Hindlimb muscle (tissue), 1 donor: ENCODE data around the gene UNC79. TPM values are rescaled to one million over a fixed set of nuclear protein-coding genes. Genes with fewer than 3 reads are reported as not detected.

ENCODE experiments used
- DNase-seq: peaks from one replicate; pipeline ENCODE4 v3.0.0-alpha.2; 2013
- polyA plus RNA-seq: library from polyadenylated mRNA; unstranded; fragments of 120-200 nt; gene quantifications from one replicate; pipeline ENCODE4 v1.2.1, GENCODE V29; 2013; ENCODE audit not compliant: insufficient read length

UNC79 gene
- polyA plus RNA-seq, 1 donor: 0.58 TPM

DNA sequence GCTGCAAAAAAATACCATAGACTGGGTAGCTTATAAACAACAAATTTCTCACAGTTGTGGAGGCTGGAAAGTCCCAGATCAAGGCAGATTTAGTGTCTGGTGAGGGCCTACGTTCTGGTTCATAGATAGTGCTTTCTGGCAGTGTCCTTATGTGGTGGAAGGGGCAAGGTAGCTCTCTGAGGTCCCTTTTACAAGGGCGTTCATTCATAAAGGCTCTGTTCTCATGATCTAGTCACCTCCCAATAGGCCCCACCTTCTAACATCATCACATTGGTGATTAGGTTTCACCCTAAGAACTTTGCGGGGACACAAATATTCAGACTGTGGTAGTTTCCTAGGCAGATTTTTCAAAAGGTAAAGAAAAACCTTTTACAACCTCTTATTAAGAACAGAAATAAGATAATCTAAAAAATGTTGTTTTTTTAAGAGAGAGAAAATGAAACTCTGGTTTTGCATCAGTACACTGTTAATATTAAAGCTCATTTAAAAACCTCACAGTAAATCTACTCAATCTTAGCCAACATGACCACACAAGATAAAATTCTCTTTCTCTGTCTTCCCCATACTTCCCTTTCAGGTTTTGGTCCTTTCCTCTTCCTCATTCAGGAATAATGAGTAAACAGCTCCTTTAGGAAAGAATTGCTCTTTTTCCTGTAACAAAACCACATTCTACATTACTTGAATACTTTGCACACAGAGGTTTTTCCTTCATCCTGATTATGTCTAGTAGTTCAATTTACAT lies 117.5 kb downstream of the UNC79 start:
- DNase-seq: no peak

DNA sequence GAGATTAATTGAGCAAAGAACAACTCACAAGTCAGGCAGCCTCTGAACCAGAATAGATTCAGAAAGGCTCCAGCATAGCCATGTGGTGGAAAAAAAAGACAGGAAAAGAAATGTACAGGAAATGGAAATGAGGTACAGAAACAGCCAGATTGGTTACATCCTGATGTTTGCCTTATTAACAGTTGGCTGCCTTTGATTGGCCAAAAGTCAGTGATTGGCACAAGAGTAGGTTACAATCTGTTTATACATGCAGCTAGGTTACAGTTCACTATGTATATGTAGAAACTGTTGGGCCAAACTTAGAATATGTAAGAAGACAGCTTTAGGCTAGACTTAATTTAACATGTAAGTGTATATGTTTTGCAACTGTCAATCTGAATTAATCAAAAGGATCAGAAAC lies 118.9 kb downstream of the UNC79 start:
- DNase-seq: no peak

DNA sequence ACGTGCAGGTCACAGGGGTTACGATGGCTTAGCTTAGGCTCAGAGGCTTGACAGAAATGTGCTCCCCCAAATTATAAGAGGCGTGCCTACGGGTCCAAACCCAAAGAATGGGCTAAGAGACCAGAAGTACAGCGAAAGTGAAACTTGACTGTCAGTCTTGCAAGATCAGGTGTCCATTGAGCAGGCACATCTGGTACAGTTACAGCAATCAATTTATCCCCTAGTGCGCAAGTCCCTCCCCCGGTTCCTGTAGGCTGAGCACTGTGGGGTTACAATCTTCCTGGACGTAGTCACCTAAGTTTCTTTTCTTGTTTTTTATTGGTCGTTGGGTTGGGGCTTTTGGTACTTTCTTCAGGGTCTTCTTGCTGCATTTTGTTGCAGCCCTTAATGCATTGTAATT lies 134.2 kb downstream of the UNC79 start:
- DNase-seq: no peak

DNA sequence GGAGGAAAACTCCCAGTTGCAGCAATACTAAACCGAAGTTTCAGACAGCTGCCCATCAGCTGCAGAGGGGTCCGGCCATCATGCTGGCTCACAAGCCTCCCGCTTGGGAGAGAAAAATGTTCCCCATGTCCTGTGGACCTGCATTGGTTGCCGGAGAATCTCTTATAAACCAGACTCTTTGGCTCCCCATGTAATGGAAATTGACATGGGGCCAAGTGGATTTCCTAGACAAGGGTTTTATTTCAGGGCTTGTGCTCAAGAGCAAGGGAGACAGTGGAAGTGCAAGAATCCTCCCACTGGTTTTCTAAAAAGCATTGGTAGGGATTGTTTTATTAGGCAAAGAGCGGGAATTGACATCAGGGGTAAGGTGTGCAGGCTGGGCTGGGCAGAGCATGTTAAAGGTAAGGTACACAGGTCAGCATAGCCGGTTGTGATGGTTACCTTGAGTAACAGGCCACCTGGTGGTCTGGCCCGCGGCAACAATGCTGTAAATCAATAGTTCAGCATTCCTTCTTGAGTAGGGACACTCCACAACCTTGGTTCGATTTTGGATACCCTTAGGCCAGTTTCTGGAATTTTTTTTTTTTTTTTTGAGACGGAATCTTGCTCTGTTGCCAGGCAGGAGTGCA lies 135.4 kb downstream of the UNC79 start:
- peak; percentile 3 for DNase-seq

DNA sequence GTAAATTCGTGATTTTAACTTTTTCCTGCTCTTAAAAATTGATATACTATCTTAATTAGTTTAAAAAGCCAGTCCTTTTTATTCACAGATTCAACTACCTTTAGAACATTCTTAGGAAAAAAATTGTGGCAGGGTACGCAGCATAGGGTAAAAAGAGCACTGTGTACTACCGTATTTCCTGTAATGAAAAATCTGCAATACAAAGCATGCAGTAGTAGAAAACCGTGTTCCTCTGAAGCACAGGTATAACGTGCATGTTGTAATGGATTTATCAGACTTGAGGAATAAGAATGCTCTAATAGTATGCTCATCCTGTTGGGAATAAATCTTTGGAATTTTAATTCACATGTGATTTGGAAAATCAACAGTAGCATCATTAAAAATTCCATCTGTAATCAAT lies 140.5 kb downstream of the UNC79 start:
- DNase-seq: no peak

DNA sequence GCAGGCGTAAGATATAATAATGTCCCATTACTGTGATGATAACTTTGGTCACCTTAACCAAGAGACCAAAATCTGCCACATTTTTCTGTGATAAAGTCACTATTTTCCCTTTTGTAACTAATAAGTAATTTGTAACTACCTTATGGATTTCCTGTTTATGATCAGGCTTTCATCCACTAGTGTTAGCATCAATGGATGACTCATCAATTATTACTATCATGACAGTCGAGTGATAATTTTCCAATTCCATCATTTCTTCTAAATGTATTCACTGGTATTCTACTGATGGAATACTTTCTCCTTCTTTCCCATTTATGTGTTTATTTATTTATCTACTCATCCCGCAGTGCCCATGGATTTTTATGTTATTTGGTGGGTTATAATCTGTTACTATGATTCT lies 148.4 kb downstream of the UNC79 start:
- no peak for DNase-seq

DNA sequence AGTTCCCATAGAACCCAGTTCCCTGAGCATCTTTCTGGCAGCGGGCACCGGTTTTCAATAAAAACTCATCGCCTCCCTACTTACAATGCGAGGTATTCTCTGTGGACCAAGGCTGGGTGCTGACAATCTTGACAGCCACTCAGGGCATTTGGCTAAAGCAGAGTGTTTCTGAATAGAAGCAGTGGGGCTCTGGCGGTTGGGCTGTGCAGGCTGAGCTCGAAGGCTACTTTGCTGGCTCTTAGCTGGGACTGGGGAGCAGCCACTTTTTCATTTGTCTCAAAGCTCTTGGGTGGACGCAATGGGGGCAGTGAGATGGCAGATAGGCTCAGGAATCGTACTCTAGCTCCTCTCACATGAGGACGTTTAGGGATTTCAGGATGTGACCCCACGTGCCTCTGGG lies 151.8 kb downstream of the UNC79 start:
- no peak for DNase-seq

DNA sequence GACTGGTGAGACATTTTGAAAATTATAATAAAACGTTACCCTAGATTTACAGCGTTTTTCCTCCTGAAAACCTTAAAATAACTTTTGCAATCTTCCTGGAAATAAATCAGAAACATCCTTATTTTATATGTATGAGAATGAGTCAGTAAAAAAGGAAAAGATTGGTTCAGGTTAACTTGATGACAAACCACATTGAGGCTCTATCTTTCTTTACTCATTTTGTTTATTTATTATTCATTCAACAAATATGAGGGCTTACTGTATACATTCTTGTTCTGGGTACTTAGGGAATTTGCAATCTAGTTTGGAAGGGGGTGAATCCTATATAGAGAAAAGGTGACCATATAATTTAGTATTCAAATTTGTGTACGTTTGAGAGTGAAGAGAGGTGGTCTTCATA lies 156.6 kb downstream of the UNC79 start:
- DNase-seq: no peak

DNA sequence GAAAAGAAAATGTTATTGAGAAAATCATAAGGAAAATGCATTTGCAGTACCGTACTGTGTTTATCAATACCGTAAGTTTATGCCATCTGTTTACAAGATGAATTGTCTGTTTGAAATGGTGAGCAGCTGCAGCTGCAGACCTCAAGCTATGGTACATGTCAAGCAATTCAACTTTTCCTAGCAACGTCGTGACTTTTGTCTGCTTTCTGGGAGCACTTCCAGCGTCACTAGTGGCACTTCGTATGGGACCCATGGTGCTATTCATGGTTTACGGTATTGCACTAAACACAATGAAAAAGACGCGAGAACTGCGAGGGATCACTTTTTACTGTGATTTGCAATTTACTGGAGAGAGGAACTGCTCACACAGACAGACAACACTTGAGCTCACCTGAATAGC lies 160.8 kb downstream of the UNC79 start:
- DNase-seq: no peak

DNA sequence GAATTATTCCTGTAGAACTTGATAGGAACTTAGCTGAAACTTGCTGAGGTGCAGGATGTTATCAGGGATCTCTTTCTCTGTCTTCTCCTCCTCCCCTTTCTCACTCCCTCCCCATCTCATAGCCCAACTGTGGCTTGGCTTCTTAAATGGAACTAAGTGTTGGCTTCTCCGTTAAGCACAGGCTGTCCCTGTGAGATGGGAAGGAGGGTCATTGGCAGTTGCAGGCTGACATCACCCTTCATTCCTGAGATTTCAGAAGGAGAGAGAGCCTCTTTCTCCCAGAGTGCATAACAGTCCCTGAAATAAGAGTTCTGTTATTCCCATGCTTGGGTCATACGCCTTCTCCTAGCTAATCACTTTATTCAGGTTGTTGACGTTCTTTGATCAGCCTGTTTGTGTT lies 162.0 kb downstream of the UNC79 start:
- DNase-seq: no peak

DNA sequence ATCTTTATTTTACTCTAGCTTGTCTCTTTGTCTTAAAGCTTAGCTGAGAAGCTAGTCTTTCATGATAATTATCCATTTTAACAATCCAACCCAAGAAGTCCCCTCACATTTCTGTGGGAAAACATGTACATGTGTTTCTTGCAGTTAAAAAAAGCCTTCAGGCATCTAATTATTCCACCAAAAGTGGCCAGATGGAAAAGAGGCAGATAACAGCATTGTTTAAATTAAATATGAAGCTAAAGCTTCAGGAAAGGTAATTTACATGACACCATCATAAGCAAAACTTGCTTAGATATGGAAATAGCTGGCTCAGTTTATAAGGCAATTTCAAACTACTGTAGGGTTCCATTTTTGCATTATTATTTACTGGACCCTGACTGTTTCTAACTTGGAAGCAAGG lies 175.4 kb downstream of the UNC79 start:
- DNase-seq: no peak

DNA sequence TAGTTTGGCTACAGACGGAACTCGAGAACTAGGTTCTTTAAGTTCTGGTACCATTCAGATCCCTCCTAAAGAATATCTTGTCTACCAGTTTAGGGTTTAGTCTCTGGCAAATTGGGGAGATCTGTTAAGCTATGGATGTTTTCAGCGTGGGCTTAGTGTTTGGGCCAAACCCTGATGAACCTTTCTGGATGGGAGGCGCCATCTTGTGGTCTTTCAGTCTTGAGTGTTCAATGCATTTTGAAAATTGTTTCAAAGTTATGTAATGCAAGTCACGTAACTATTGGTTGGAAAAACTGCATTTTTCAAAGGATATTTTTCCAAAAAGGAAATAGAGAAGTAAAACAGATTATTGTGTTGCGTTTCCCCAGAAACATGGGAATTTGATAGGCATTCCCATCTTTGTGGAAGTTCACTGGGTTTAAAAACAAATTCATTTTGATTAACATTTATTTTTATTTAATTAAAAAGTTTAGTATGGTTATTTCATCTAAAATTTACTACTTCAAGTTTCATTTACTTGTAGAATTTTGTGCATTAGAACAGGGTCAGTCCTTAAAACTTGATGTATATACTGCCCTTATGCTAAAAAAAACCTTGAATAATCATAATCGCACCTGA lies 188.5 kb downstream of the UNC79 start:
- peak; percentile 19 for DNase-seq

DNA sequence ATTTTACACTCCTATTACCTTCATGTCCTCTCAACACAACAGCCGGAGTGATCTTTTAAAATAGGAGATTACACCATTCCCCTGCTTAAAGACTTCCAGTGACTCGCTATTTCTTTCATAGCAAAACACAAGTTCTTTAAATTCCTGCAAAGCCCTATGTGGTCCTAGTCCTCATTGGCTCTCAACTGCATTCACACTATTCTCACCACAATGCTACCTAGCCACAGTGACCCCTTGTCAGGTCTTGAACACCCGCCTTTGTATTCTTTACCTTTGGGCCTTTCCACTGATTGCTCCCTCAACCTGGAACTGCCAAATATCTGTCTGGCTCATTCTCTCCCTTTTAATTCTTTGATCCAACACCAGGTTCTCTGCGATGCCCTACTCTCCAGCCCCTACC lies 197.3 kb downstream of the UNC79 start:
- DNase-seq: no peak

DNA sequence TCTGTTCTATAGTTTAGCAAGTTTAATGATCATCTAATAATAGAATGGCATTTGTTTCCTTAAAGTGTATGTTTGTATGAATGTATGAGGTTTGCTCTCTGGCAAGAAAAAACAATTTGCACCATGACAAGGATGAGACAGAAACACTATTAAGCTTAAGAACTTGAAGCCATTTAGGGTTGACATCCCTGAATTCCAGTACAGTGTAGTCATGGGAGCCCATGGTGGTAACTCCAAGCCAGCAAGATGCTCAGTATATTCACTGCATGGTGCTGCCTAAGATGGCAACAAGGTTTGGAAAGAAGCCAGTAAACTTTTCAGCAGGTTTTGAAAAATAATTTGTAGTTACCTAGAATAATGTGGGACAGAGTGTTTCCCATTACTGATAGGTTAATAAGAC lies 198.9 kb downstream of the UNC79 start:
- DNase-seq: no peak

DNA sequence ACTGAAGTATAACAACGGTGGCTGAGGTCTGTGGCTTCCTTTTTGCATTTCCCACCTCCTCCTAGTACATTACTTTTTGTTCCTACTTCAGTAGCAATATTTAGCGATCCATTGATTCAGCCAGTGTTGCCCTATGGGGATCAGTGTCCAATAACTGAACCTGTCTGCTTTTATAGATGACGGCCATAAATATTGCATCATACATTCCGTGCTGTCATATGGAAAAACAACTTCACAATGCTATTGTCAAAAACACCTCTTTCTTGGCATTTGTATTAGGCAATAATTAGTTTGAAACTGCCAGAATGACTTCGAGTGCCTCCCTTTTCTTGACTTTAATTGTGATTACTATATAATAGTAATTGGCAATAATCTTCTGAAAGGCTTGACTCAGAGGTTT lies 208.1 kb downstream of the UNC79 start:
- no peak for DNase-seq

DNA sequence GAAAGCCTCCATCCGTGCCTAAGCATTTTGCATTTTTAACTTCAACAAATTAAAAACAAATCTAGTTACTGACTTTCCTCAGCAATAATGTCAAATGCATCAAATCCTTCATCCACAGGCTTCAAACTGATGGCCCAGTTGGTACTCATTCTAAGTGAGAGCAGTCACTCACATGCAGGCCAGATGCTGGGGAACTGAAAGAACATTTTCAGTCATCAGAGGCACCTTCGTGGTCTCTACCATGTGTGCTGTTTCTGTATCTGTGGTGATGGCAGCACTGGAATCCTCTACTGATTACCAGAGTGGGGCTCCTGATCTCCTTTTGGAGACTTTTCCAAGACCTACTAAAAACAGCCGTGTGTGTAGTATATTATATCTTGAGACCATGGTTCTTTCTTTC lies 212.4 kb downstream of the UNC79 start:
- no peak for DNase-seq

DNA sequence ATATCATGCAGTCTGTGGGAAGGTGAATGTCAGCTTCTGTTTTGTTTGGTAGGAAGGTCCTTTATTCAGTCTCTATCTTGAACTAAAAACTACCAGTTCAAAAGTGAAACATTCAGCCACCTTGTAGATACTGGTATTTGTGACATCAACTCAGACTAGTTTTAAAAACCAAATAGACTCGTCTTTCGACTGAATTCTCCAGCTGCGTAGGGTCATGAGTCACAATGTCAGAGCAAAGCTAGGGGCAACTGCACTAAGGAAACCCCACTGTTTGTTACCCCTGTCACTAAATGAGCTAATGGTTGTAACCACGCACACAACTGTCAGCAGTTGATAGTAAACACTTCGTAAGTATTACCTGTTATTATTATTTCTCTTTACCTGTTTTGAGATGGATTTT lies 212.9 kb downstream of the UNC79 start:
- no peak for DNase-seq

DNA sequence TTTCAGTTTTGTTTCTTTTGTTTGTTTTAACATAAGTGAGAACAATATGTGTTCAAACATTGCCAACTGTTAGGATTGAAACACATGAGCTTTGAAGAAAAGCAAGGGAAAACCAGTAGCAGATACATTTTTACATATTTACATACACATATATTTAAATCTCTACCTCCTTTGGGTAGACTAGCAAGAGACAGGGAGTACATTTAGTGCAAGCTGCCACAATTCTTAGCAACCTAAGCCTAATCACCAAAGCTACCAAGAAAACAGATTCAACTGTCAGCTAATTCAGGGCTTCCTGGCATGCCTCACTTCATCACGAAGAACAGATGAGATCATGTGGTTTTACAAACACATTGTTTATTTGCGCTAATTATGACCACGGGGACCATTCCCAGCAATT lies 214.5 kb downstream of the UNC79 start:
- DNase-seq: no peak

DNA sequence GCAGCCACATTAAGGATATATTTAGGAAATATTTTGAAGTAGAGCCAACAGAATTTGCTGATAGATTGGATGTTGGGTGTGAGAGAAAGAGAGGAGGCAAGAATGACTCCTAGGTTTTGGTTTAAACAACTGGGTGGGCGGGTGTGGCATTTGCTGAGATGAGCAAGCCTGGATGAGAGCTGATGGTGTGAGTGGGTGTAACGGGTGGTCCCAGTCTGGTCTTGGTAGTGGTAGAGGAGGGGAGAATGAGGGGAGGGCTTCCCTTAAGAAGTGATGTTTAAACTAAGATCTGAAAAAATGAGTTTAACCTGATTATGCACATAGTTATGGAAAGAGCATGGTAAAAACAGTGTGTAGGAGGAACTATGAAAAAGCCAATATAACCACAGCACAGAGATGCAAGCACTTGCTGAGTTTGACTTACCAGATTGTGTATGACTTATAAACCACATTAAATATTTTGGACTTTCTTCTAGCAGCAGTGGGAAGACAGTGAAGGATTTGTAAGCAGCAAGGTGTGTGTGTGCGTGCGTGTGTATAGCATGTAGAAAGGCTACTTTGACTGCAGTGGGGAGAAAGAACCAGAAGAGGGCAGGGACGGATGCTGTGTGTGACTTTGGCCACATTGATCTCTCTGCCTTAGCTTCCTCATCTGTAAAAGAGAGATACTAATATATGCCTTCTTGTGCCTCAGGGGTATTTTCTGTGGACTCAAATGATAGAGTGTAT lies 217.9 kb downstream of the UNC79 start:
- peak; percentile 1 for DNase-seq

DNA sequence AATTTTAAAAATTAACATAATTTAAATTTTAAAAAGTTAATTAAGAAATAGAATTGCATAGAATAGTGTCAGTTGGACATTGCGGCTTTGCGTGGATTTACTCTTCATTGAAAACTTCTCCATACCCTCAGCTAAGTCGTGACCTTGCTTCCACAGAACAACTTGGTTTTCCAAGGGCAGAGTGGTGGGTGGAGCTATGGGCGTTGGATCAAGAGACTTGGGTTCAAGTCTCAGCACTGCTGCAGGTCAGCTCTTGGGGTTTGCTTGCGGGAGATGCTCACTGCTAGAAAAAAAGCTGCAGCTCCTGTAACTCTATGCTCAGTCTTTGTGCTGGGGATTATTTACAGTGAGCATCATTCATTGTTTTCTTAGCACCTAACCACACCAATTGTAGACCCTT lies 223.9 kb downstream of the UNC79 start:
- DNase-seq: no peak

DNA sequence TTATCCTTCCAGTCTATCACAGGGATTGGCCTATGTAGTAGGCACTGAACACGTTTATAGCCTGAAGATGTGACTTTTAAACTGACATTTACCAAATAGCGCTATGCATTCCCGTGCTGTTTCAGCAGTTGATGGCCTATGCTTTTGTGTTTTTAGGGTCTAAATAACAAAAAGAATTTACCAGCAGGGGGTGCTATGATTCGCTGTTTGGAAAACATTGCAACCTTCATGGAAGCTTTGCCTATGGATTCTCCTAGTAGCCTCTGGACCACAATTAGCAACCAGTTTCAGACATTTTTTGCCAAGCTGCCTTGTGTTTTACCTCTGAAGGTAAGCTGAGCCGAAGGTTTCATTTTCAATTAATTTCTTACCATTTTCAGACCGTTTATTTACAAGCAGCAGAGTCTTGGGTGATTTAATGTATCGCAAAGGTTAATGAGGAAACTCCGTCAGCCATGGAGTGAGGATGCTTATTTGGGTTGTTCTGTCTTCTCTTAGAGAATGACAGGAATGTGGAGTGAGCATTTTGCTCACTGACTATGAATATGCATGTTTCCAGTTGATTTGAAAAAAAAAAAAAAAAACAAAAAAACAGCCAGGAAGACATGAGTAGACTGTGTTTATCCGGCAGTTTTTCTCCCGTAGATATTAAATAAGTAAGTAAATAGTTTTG lies 224.5 kb downstream of the UNC79 start:
- peak; percentile 49 for DNase-seq

DNA sequence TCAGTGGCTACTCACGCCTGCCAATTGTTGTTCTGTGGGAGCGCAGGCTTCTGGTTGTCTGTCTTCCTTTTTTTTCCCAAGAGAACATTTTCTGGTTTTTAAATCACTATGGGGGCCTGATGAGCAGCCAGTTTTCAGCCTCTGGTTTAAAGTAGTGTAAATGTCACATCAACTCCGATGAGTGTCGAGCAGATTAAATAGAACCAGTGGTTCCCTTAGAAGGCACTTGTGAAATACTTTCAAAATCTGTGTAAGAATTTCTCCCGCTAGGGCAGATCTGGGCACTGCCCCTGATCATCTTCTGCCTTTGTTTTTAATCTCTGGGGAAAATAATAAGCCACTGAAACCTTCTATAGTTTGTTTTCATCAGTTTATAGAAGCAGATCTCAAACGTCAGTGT lies 227.1 kb downstream of the UNC79 start:
- DNase-seq: no peak

DNA sequence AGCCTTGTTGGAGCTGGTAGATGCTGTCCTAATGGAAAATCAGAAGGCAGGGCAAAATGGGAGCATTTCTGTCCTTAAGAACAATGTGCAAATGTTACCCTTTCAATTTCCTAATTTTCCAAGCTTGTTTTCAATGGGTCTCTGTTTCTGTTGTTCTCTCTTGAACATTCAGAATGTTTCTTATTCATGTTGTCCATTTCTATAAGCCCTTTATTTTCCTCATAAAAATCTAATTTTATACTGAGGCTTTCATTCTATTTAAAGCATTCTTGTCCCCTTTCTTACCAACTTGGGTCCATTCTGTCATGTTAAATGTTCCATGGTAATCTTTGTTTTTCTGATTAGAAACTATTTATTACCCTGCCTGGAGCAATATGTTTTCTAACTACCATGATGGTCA lies 232.6 kb downstream of the UNC79 start:
- no peak for DNase-seq
